ENCODE results near the gene CD63.

DNA sequence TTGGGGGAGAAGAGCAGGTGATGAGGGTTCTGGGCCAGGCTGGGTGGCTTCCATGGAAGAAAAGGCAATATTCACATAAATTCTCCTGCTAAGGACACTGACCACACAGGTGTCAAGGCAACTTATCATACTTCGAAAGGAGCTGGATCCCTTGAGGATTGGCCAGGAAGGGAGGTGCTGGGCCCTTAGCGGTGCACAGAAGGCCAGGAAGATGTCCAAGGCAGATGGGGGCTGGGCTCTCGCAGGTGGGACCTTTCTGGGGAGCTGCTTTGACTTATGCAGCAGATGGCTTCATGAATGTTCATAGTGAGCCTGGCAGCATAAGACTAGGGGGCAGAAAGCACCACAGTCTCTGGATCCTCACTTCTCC is 3.9 kb downstream of the CD63 start:
- no peak for TF ChIP-seq EZH2 (IDR thresholded peaks at IDR 0.05; ENCODE audit: borderline replicate concordance, low read length)
- TF ChIP-seq CTCF (IDR thresholded peaks at IDR 0.05; ENCODE audit: low read length) = no peak
